ENCODE measurements around the gene MYL3. TPM values are rescaled to one million over a fixed set of nuclear protein-coding genes. Genes with fewer than 3 reads are reported as not detected.

The MYL3 gene
- total and polyA plus RNA-seq, 2 experiments from 2014 or later, result not detected

- Mint-ChIP-seq H3K9me3 (no peaks in the 10 kb centered on the region), H3K27me3 (ENCODE audit: insufficient read depth, low read depth, poor library complexity) (peaks cover 27% of the 10 kb centered on the region)
- 0 out of 2 replicates have a peak, but pooled peaks cover 1% of the 10 kb centered on the region for H3K27me3 ChIP-seq (ENCODE audit: insufficient read depth)
These were observed 10.9 kb downstream of the MYL3 start for GRCh38 chr3:46852334-46852720.

More at GRCh38 chr3:46852334-46852720, 10.9 kb downstream of the MYL3 start:
- Histone ChIP-seq H3K79me2 (replicated peaks; ENCODE audit: insufficient read depth) (no peaks in the 10 kb centered on the region), H3F3A (replicated peaks; ENCODE audit: low read depth) (0 out of 2 replicates have a peak, but pooled peaks cover 2% of the 10 kb centered on the region), H2AFZ (no peak overlapping the region), H3K4me1 (ENCODE audit: insufficient read depth) (peaks cover 4% of the 10 kb centered on the region), H3K27ac (ENCODE audit: low read depth) (no peak overlapping the region), H3K4me3 (no peak overlapping the region), H3K9me2 (ENCODE audit: insufficient read depth) (no peaks in the 10 kb centered on the region), H3K36me3 (ENCODE audit: insufficient read depth) (no peaks in the 10 kb centered on the region), H4K20me1 (replicated peaks; ENCODE audit: insufficient read depth) (no peaks in the 10 kb centered on the region), H3K4me2 (no peak overlapping the region)
- H3K27ac Mint-ChIP-seq, result no peak overlapping the region
- H3K36me3 Mint-ChIP-seq (ENCODE audit: low read depth), result no peaks in the 10 kb centered on the region
- H3K4me1 Mint-ChIP-seq, result peaks cover 4% of the 10 kb centered on the region; the same call in 2 of the 3 replicates
- DNase-seq (ENCODE audit: low spot score) (no peak), ATAC-seq (no peak)
- no peak overlapping the region for H3K4me3 Mint-ChIP-seq
- TF ChIP-seq REST (IDR thresholded peaks at IDR 0.05; ENCODE audit: unreplicated experiment), result no peak
- TF ChIP-seq EZH2phosphoT487 (IDR thresholded peaks at IDR 0.05; ENCODE audit: unreplicated experiment), result no peak
- no peak for TF ChIP-seq ZNF331 (CRISPR knock-in tag; IDR thresholded peaks at IDR 0.05; ENCODE audit: low read depth)
- TF ChIP-seq ZNF462 (CRISPR knock-in tag; IDR thresholded peaks at IDR 0.05), result no peak
- no peak for TF ChIP-seq ETS1 (IDR thresholded peaks at IDR 0.05)
- TF ChIP-seq POLR2AphosphoS5 (IDR thresholded peaks at IDR 0.05; ENCODE audit: low read depth), result no peak
- TF ChIP-seq STAT1 (IDR thresholded peaks at IDR 0.05; ENCODE audit: unreplicated experiment), result no peak
- TF ChIP-seq CREB1 (CRISPR knock-in tag; IDR thresholded peaks at IDR 0.05; ENCODE audit: low read depth), result no peak
- no peak for TF ChIP-seq CTCF (conservative IDR thresholded peaks at IDR 0.05; ENCODE audit: low read depth in 2 of 2)
